ENCODE results near the gene PHLPP1. TPM values are rescaled to one million over a fixed set of nuclear protein-coding genes. Genes with fewer than 3 reads are reported as not detected.

Gene PHLPP1
- total RNA-seq, 1 experiment from 2014 or later = 39.9 TPM

DNA sequence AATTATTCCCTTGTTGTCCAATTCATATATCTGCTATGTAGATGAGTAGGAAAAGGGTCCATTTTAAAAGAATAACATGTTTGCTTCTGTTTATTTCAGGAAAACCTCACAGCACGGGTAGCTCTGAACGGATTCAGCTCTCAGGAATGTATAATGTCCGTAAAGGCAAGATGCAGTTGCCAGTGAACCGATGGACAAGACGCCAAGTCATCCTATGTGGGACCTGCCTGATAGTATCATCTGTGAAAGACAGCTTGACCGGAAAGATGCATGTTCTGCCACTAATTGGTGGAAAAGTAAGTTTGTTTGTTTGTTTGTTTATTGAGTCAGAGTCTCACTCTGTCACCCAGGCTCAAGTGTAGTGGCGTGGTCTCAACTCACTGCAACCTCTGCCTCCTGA, 114.6 kb downstream of the PHLPP1 start:
- no peak overlapping the region for H4K8ac ChIP-seq (replicated peaks; ENCODE audit: insufficient read length, low read depth, low read length)
- no peaks in the 10 kb centered on the region for H3K23me2 ChIP-seq (ENCODE audit: insufficient read length, low read depth, low read length, poor library complexity, severe bottlenecking)
- no peak overlapping the region for H3K23ac ChIP-seq (ENCODE audit: insufficient read length, low read depth, low read length)
- H2AFZ ChIP-seq (ENCODE audit: low read length) = no peak overlapping the region
- no peak overlapping the region for H4K5ac ChIP-seq (ENCODE audit: insufficient read length, low read depth, low read length)
- Mint-ChIP-seq H3K4me1 (peaks cover 53 to 55% of the 10 kb centered on the region in 2 experiments), H3K27me3 (ENCODE audit: low read depth) (no peaks in the 10 kb centered on the region), H3K36me3 (ENCODE audit: insufficient read depth in 1 of 3, low read depth in 3 of 3) (peaks cover 10 to 12% (median 11%) of the 10 kb centered on the region in 3 experiments), H3K9me3 (no peaks in the 10 kb centered on the region), H3K27ac (peak overlapping the region; percentile 10 to 87 (median 71); a peak in 4 of 7 replicates), H3K4me3 (no peak overlapping the region)
- H3T11ph ChIP-seq (ENCODE audit: low read length) = no peak overlapping the region
- H3K56ac ChIP-seq (ENCODE audit: insufficient read length, low read depth, low read length) = no peak overlapping the region
- H3K4ac ChIP-seq (ENCODE audit: low read depth, low read length) = no peak overlapping the region
- H2BK5ac ChIP-seq (ENCODE audit: insufficient read length, low read length) = no peak overlapping the region
- H4K20me1 ChIP-seq (ENCODE audit: control insufficient read depth, insufficient read depth, insufficient read length) = no peaks in the 10 kb centered on the region
- H2AK5ac ChIP-seq (ENCODE audit: insufficient read length, low read length) = no peak overlapping the region
- H3K4me2 ChIP-seq (ENCODE audit: insufficient read depth, insufficient read length, low read length) = no peak overlapping the region
- no peak for TF ChIP-seq CTCF (conservative IDR thresholded peaks at IDR 0.05)
- peaks cover 6% of the 10 kb centered on the region; the same call in 1 of the 2 replicates for H3K4me1 ChIP-seq (ENCODE audit: insufficient read depth, low read length)
- DNase-seq = no peak
- H2BK120ac ChIP-seq (ENCODE audit: low read depth, low read length, poor library complexity, severe bottlenecking) = no peak overlapping the region
- H4K91ac ChIP-seq (ENCODE audit: insufficient read length, low read depth, low read length) = no peak overlapping the region
- WGBS (ENCODE audit: extremely low coverage, insufficient read length, low lambda C conversion rate) = no CpG with 5 or more reads among the region's 7 CpGs
- no peaks in the 10 kb centered on the region for H3K27me3 ChIP-seq (ENCODE audit: insufficient read depth, low read length)
- H3K14ac ChIP-seq (ENCODE audit: insufficient read depth, low read length) = no peak overlapping the region
- H2BK12ac ChIP-seq (ENCODE audit: insufficient read length, low read depth, low read length) = no peak overlapping the region
- no peak overlapping the region for H2BK15ac ChIP-seq (ENCODE audit: low read depth, low read length)
- H3K79me1 ChIP-seq (ENCODE audit: insufficient read depth, low read depth, low read length, poor library complexity, severe bottlenecking) = no peaks in the 10 kb centered on the region
- H3K79me2 ChIP-seq (ENCODE audit: insufficient read depth, low read length) = peaks cover 22% of the 10 kb centered on the region; the same call in 1 of the 2 replicates
- no peaks in the 10 kb centered on the region for H3K9me3 ChIP-seq (ENCODE audit: control insufficient read depth, low read depth, low read length)
- H3K9ac ChIP-seq (ENCODE audit: extremely low read depth, insufficient read length, low read length) = no peak overlapping the region
- H3K27ac ChIP-seq (ENCODE audit: insufficient read length, low read depth, low read length) = no peak overlapping the region
- no peak overlapping the region for H3K18ac ChIP-seq (ENCODE audit: insufficient read length, low read depth, low read length)
- H2BK20ac ChIP-seq (ENCODE audit: low read depth, low read length, poor library complexity, severe bottlenecking) = no peak overlapping the region

Data from H9 (cell line).